ENCODE measurements around the gene UBR7. TPM values are rescaled to one million over a fixed set of nuclear protein-coding genes. Genes with fewer than 3 reads are reported as not detected.
"Not testable (repeated sequence)": the region's sequence is repeated elsewhere in the genome, so short reads cannot be mapped to it uniquely, and the experiment has no call there.

Gene UBR7
- total and polyA plus RNA-seq, 2 experiments from 2014 or later, result 12.4 to 45.3 TPM

DNA sequence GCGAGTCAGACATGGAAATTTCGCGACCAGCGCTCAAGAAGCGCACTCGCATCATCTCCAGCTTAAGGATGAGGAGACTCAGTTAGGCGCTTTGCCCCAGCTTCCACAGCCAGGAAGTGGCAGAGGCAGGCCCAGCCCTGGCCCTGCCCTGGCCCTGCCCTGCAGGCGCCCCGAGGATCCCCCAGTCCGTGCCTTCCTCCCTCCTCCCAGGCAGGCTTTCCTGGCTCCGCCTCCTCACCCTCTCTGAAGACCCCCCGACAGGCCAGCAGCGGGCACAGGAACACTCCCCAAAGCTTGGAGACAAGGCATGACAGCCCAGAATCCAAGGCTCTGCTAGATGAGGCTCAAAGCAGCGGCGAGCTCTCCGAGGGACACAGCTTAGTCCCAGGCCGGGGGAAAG, 25.1 kb downstream of the UBR7 start:
- 0 out of 2 replicates have a peak, but pooled peaks cover 1% of the 10 kb centered on the region for H3K36me3 ChIP-seq (ENCODE audit: insufficient read depth)
- Mint-ChIP-seq H3K36me3 (ENCODE audit: low read depth) (peaks cover 21% of the 10 kb centered on the region), H3K9me3 (no peaks in the 10 kb centered on the region), H3K4me3 (no peak overlapping the region), H3K27ac (no peak overlapping the region), H3K27me3 (ENCODE audit: insufficient read depth, low read depth, poor library complexity) (peaks cover 7% of the 10 kb centered on the region), H3K4me1 (no peaks in the 10 kb centered on the region; the same call in 2 of the 3 replicates)
- DNase-seq (ENCODE audit: low spot score), result no peak
- no peaks in the 10 kb centered on the region for H3K79me2 ChIP-seq (replicated peaks; ENCODE audit: insufficient read depth)
- no peak for TF ChIP-seq CREB1 (CRISPR knock-in tag; IDR thresholded peaks at IDR 0.05; ENCODE audit: low read depth)
- no peaks in the 10 kb centered on the region for H3K27me3 ChIP-seq (ENCODE audit: insufficient read depth)
- H2AFZ ChIP-seq, result peak overlapping the region; percentile 38
- H3K4me1 ChIP-seq (ENCODE audit: insufficient read depth), result no peaks in the 10 kb centered on the region
- peak; percentile 41 for ATAC-seq
- no peak overlapping the region for H3K4me3 ChIP-seq
- no peak overlapping the region for H3K4me2 ChIP-seq
- H3K9me2 ChIP-seq (ENCODE audit: insufficient read depth), result no peaks in the 10 kb centered on the region
- no peak overlapping the region for H3K27ac ChIP-seq (ENCODE audit: low read depth)
- no peaks in the 10 kb centered on the region for H3F3A ChIP-seq (replicated peaks; ENCODE audit: low read depth)
- no peaks in the 10 kb centered on the region for H4K20me1 ChIP-seq (replicated peaks; ENCODE audit: insufficient read depth)

- H3K27ac ChIP-seq (ENCODE audit: low read depth); H3K27ac Mint-ChIP-seq; H3K4me3 ChIP-seq; H3K4me3 Mint-ChIP-seq; H2AFZ ChIP-seq; H3F3A ChIP-seq (replicated peaks; ENCODE audit: low read depth); H3K79me2 ChIP-seq (replicated peaks; ENCODE audit: insufficient read depth); H3K4me1 ChIP-seq (ENCODE audit: insufficient read depth); H3K4me1 Mint-ChIP-seq; H4K20me1 ChIP-seq (replicated peaks; ENCODE audit: insufficient read depth); H3K27me3 ChIP-seq (ENCODE audit: insufficient read depth); H3K36me3 ChIP-seq (ENCODE audit: insufficient read depth); H3K27me3 Mint-ChIP-seq (ENCODE audit: insufficient read depth, low read depth, poor library complexity); H3K9me3 Mint-ChIP-seq; ATAC-seq; DNase-seq (ENCODE audit: low spot score); H3K9me2 ChIP-seq (ENCODE audit: insufficient read depth); H3K4me2 ChIP-seq: not testable (repeated sequence)
- H3K36me3 Mint-ChIP-seq (ENCODE audit: low read depth), result peaks cover 12% of the 10 kb centered on the region
Observed at GRCh38 chr14:93233078-93233477, 26.0 kb downstream of the UBR7 start.

DNA sequence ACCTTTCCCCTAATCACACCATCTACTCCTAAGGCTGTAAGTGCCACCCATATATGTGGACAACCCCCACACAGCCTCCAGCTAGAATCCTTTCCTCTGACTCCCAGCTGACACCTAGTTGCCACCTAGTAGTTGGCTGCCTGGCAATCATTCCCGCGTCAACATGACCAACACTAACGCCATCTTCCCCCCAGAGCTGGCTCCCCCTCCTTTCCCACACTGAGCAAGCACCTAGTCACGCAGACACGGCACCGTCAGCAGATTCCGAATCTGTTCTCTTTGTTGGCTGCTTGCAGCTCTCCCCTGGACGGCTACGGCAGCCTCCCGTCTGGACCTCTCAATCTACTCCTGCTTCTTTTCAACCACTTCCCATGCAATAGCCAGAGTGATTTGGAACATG, 27.7 kb downstream of the UBR7 start:
- H3K4me3 Mint-ChIP-seq, result no peak overlapping the region
- TF ChIP-seq NANOG (IDR thresholded peaks at IDR 0.05; ENCODE audit: borderline replicate concordance), result no peak
- no peak overlapping the region for H3K27ac Mint-ChIP-seq
- no peaks in the 10 kb centered on the region; the same call in 1 of the 2 replicates for H4K20me1 ChIP-seq (replicated peaks; ENCODE audit: insufficient read depth)
- no peaks in the 10 kb centered on the region for H3K9me2 ChIP-seq (ENCODE audit: insufficient read depth)
- H3F3A ChIP-seq (replicated peaks; ENCODE audit: low read depth), result no peaks in the 10 kb centered on the region
- H3K4me1 Mint-ChIP-seq, result no peaks in the 10 kb centered on the region; the same call in 2 of the 3 replicates
- peak; percentile 31 for ATAC-seq
- H3K9me3 Mint-ChIP-seq, result no peaks in the 10 kb centered on the region
- H3K27ac ChIP-seq (ENCODE audit: low read depth), result no peak overlapping the region
- no peaks in the 10 kb centered on the region for H3K79me2 ChIP-seq (replicated peaks; ENCODE audit: insufficient read depth)
- H3K4me2 ChIP-seq, result no peak overlapping the region
- H3K27me3 ChIP-seq (ENCODE audit: insufficient read depth), result no peaks in the 10 kb centered on the region
- H3K36me3 Mint-ChIP-seq (ENCODE audit: low read depth), result peaks cover under 1% of the 10 kb centered on the region; the same call in 1 of the 3 replicates
- no peaks in the 10 kb centered on the region for H3K36me3 ChIP-seq (ENCODE audit: insufficient read depth)
- no peak overlapping the region for H3K4me3 ChIP-seq
- H2AFZ ChIP-seq, result no peak overlapping the region
- H3K4me1 ChIP-seq (ENCODE audit: insufficient read depth), result no peaks in the 10 kb centered on the region
- DNase-seq (ENCODE audit: low spot score), result no peak
- H3K27me3 Mint-ChIP-seq (ENCODE audit: insufficient read depth, low read depth, poor library complexity), result peaks cover 11% of the 10 kb centered on the region

DNA sequence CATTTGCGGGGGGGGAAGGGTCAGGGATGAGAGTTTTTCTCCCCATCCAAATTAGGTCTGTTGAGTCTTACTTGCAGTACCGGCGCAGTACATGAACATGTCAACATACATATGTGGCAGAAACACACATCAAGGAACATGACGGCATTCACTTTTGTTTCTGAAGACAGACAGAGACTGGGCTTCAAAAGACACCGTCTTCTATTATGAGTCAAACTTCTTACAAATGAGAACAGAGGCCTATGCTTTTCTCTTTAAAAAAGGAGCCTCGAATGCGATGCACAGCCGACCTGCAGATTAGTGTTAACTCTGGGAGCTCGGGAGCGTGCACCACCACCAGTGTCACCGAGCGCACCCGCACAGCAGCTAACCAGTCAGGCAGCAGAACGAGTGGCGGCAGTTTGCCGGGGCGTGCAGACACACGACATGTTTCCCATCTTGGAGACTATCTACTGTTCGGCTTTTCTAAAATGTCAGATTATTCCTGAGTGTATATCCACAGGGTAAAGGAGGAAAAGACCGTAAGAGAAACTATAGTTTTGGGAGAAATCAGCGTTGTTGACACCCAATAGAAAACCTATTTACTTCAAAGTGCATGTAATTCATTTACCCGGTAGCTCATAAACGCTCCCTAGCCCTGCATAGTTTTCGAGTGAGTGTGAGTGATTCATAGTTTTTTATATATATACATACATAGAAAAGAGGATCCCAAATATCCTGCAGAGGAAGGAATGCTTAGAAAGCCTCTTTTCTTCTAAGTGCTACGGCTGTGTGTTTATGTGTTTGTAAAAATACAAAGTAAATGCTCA, 33.0 kb downstream of the UBR7 start:
- Histone ChIP-seq H3K36me3 (ENCODE audit: insufficient read depth) (peaks cover 4% of the 10 kb centered on the region), H4K20me1 (replicated peaks; ENCODE audit: insufficient read depth) (no peaks in the 10 kb centered on the region; the same call in 1 of the 2 replicates), H3K9me2 (ENCODE audit: insufficient read depth) (no peaks in the 10 kb centered on the region), H3K4me2 (no peak overlapping the region), H3K79me2 (replicated peaks; ENCODE audit: insufficient read depth) (no peaks in the 10 kb centered on the region), H2AFZ (no peak overlapping the region), H3K27me3 (ENCODE audit: insufficient read depth) (no peaks in the 10 kb centered on the region), H3F3A (replicated peaks; ENCODE audit: low read depth) (no peaks in the 10 kb centered on the region), H3K4me1 (ENCODE audit: insufficient read depth) (no peaks in the 10 kb centered on the region), H3K27ac (ENCODE audit: low read depth) (0 out of 2 replicates have a peak overlapping the region, but pooled peaks have one; percentile 55), H3K4me3 (no peak overlapping the region)
- Mint-ChIP-seq H3K4me1 (no peaks in the 10 kb centered on the region), H3K4me3 (no peak overlapping the region), H3K36me3 (ENCODE audit: low read depth) (peaks cover 22% of the 10 kb centered on the region), H3K27me3 (ENCODE audit: insufficient read depth, low read depth, poor library complexity) (peaks cover 6% of the 10 kb centered on the region), H3K9me3 (no peaks in the 10 kb centered on the region), H3K27ac (no peak overlapping the region)
- DNase-seq (ENCODE audit: low spot score) (no peak), ATAC-seq (no peak)
- TF ChIP-seq EZH2phosphoT487 (IDR thresholded peaks at IDR 0.05; ENCODE audit: unreplicated experiment) (no peak), NANOG (IDR thresholded peaks at IDR 0.05; ENCODE audit: borderline replicate concordance) (no peak), JUNB (IDR thresholded peaks at IDR 0.05; ENCODE audit: unreplicated experiment) (no peak), CTCF (conservative IDR thresholded peaks at IDR 0.05; ENCODE audit: low read depth in 2 of 2) (no peak), REST (IDR thresholded peaks at IDR 0.05; ENCODE audit: unreplicated experiment) (no peak)

All from GM23338 (cell line).